IPS DF 6.9 (cell line): Measurements from ENCODE around the gene CDKN2C.

ENCODE experiments used
- DNase-seq: peaks from one replicate; pipeline ENCODE4 v3.0.0-alpha.2; 2013; ENCODE audit warnings: low read depth, low spot score
- H3K27ac ChIP-seq: one replicate; pipeline ENCODE4 v1.5.1; 2013; ENCODE audit warnings: low read length, control low read depth
- H3K27me3 ChIP-seq: 2 replicates; pipeline ENCODE4 v1.6.1; 2013; ENCODE audit warnings: mild to moderate bottlenecking, low read length; ENCODE audit not compliant: control insufficient read depth, insufficient read depth
- H3K36me3 ChIP-seq: 2 replicates; pipeline ENCODE4 v1.6.1; 2013; ENCODE audit warnings: low read length; ENCODE audit not compliant: control insufficient read depth, insufficient read depth
- H3K4me1 ChIP-seq: 2 replicates; pipeline ENCODE4 v1.6.1; 2013; ENCODE audit warnings: low read length; ENCODE audit not compliant: control insufficient read depth, insufficient read depth
- H3K4me3 ChIP-seq: 2 replicates; pipeline ENCODE4 v1.5.1; 2013; ENCODE audit warnings: mild to moderate bottlenecking, low read length
- H3K9me3 ChIP-seq: 2 replicates; pipeline ENCODE4 v1.6.1; 2013; ENCODE audit warnings: low read length, inconsistent platforms; ENCODE audit not compliant: control insufficient read depth, insufficient read depth
- WGBS: extraction: QIAGEN DNeasy Blood & Tissue Kit; methylation state at CpG from one replicate; pipeline ENCODE4 v1.1.7; 2013; ENCODE audit warnings: mixed read lengths, missing lambda C conversion rate; ENCODE audit not compliant: insufficient read length, insufficient coverage; 5-methylcytosine and 5-hydroxymethylcytosine counted together

Gene CDKN2C

DNA sequence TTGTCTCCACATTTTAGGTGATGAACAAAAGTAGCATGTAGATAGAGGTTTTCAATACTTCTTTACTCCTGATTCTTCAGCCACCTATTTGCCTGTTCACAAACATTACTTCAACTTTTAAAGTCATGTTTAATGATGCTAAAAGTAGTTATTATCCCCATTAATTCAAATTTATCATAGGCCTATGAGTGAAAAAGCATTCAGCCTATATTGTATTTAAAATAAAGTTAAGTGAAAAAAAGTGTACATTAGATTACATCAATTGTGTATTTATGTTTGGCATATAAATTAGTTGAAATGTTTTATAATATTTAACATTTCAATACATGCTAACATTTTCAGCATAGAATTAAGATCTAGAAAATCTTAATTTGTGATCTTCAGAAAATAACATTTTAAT, 10.5 kb downstream of the CDKN2C start:
- Histone ChIP-seq H3K36me3 (no peaks in the 10 kb centered on the region), H3K27me3 (peaks cover 25% of the 10 kb centered on the region), H3K27ac (no peak overlapping the region), H3K4me3 (no peak overlapping the region), H3K9me3 (no peaks in the 10 kb centered on the region), H3K4me1 (0 out of 2 replicates have a peak, but pooled peaks cover 2% of the 10 kb centered on the region)
- DNase-seq: no peak

GRCh38 chr1:50981741-50982140, 11.7 kb downstream of the CDKN2C start:
- H3K4me3 ChIP-seq: no peak overlapping the region
- no peak for DNase-seq
- H3K9me3 ChIP-seq: no peaks in the 10 kb centered on the region
- 0 out of 2 replicates have a peak, but pooled peaks cover 2% of the 10 kb centered on the region for H3K4me1 ChIP-seq
- H3K36me3 ChIP-seq: no peaks in the 10 kb centered on the region
- no peak overlapping the region for H3K27ac ChIP-seq
- H3K27me3 ChIP-seq: peaks cover 17% of the 10 kb centered on the region
- WGBS: no CpG with 5 or more reads among the region's 1 CpG

GRCh38 chr1:50982611-50983010, 12.6 kb downstream of the CDKN2C start:
- no CpG with 5 or more reads among the region's 3 CpGs for WGBS
- Histone ChIP-seq H3K4me3 (no peak overlapping the region), H3K4me1 (0 out of 2 replicates have a peak, but pooled peaks cover 2% of the 10 kb centered on the region), H3K36me3 (no peaks in the 10 kb centered on the region), H3K27me3 (peaks cover 10% of the 10 kb centered on the region), H3K9me3 (no peaks in the 10 kb centered on the region), H3K27ac (no peak overlapping the region)
- no peak for DNase-seq

- H3K27ac ChIP-seq: no peak overlapping the region
- 0 out of 2 replicates have a peak, but pooled peaks cover 2% of the 10 kb centered on the region for H3K4me1 ChIP-seq
- H3K9me3 ChIP-seq: no peaks in the 10 kb centered on the region
- no peak for DNase-seq
- peaks cover 8% of the 10 kb centered on the region for H3K27me3 ChIP-seq
- no peaks in the 10 kb centered on the region for H3K36me3 ChIP-seq
- no peak overlapping the region for H3K4me3 ChIP-seq
- WGBS: no CpG with 5 or more reads among the region's 2 CpGs
Measured at GRCh38 chr1:50983219-50983802, 13.3 kb downstream of the CDKN2C start.

DNA sequence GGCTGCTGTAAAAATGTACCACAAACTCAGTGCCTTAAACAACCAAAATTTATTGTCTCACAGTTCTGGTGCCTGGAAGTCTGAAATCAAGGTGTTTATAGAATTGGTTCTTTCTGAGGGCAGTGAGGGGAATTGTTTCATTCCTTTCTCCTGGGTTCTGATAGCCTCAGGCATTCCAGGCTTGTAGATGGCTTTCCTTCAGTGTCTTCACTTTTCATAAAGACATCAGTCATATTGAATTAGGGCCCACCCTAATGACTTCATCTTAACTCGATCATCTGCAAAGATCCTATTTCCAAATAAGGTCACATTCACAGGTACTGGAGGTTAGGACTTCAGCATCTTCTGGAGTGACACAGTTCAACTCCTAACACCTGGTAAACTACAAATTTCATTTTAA, 15.0 kb downstream of the CDKN2C start:
- DNase-seq: no peak
- Histone ChIP-seq H3K4me3 (no peak overlapping the region), H3K27ac (no peak overlapping the region), H3K9me3 (no peaks in the 10 kb centered on the region), H3K36me3 (no peaks in the 10 kb centered on the region), H3K4me1 (no peaks in the 10 kb centered on the region), H3K27me3 (no peaks in the 10 kb centered on the region)
- WGBS: no CpG with 5 or more reads among the region's 1 CpG

DNA sequence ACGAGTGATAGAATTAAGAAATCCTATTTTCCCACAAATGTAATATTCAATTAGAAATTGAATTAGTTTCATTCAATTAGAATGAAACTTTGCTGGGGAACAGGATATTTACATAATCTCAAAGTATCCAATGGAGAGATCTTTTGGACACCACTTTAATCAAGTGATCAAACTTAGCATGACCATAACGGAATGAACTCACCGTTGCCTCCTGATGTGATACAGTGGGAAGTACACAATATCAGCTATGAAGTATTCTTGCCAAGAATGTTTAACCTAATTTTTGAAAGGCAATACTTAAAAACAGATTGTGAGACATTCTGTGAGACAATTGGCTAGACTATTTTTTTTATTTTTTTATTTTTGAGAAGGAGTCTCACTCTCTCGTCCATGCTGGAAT, 16.6 kb downstream of the CDKN2C start:
- DNase-seq: no peak
- H3K4me3 ChIP-seq: no peak overlapping the region
- no peaks in the 10 kb centered on the region for H3K27me3 ChIP-seq
- no peaks in the 10 kb centered on the region for H3K36me3 ChIP-seq
- H3K4me1 ChIP-seq: no peaks in the 10 kb centered on the region
- H3K27ac ChIP-seq: no peak overlapping the region
- no CpG with 5 or more reads among the region's 4 CpGs for WGBS
- H3K9me3 ChIP-seq: no peaks in the 10 kb centered on the region

DNA sequence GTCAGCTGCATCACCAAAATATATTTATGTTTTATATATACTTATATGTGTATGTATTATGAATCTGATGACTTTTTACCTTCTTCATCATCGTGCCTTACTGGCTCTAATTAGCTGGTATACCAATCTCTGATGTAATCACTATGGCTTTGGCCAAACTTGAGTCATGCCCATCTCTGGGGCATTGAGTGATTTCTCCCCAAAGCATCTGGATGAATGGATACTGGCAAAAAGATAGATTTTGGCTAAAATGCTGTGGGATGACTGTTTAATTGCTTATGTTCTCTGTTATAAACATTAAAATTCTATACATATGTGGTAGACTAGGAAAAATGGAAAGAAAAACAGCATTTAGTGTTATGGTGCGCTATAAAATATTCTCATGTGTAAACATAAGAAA, 19.6 kb downstream of the CDKN2C start:
- no peak overlapping the region for H3K27ac ChIP-seq
- H3K4me1 ChIP-seq: no peaks in the 10 kb centered on the region
- no peak overlapping the region for H3K4me3 ChIP-seq
- no peaks in the 10 kb centered on the region for H3K36me3 ChIP-seq
- no CpG with 5 or more reads among the region's 2 CpGs for WGBS
- no peak for DNase-seq
- no peaks in the 10 kb centered on the region for H3K27me3 ChIP-seq
- no peaks in the 10 kb centered on the region for H3K9me3 ChIP-seq

DNA sequence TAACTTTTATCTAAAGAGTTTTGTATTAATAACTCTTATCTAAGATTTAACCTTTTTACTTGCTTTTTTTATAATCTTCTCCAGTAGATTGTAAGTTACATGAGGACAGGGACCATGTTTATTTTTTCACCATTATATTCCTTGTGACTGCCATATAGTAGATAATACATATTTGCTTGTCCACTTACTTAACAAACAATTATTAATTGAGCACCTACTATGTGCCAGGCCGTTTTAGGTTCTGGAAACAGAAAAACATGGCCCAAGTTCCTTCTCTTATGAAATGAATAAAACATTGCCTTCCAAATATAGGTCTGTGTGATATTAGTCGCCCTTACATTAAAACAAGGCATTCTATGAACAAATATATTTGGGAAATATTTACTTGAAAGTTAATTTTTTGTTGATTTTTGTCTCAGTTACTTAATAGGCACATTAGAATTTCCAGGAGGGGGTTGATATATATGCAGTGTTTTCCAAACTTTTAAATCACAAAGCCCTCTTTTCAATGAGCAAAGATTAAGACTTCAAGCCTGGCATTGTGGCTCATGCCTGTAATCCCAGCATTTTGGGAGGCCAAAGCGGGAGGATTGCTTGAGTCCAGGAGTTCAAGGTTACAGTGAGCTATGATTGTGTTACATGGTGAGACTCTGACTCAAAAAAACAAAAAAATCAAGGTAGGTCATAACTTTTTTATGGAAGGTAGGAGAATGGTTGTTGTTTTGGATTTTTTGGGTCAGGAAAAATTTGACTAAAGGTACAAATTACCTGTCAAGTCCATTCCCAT, 22.7 kb downstream of the CDKN2C start:
- Histone ChIP-seq H3K27me3 (no peaks in the 10 kb centered on the region), H3K27ac (no peak overlapping the region), H3K4me3 (no peak overlapping the region), H3K4me1 (no peaks in the 10 kb centered on the region), H3K36me3 (no peaks in the 10 kb centered on the region), H3K9me3 (no peaks in the 10 kb centered on the region)
- WGBS: no CpG with 5 or more reads among the region's 3 CpGs
- no peak for DNase-seq

GRCh38 chr1:50993645-50994044, 23.6 kb downstream of the CDKN2C start:
- Histone ChIP-seq H3K9me3 (no peaks in the 10 kb centered on the region), H3K27ac (no peak overlapping the region), H3K27me3 (no peaks in the 10 kb centered on the region), H3K4me3 (no peak overlapping the region), H3K4me1 (no peaks in the 10 kb centered on the region), H3K36me3 (no peaks in the 10 kb centered on the region)
- no peak for DNase-seq
- WGBS: no CpG with 5 or more reads among the region's 3 CpGs

GRCh38 chr1:50994997-50995396, 25.0 kb downstream of the CDKN2C start:
- WGBS: no CpG with 5 or more reads among the region's 4 CpGs
- Histone ChIP-seq H3K36me3 (no peaks in the 10 kb centered on the region), H3K4me3 (no peak overlapping the region), H3K27ac (no peak overlapping the region), H3K9me3 (no peaks in the 10 kb centered on the region), H3K27me3 (no peaks in the 10 kb centered on the region), H3K4me1 (no peaks in the 10 kb centered on the region)
- DNase-seq: no peak

- DNase-seq: no peak
- Histone ChIP-seq H3K4me1 (no peaks in the 10 kb centered on the region), H3K27ac (no peak overlapping the region), H3K9me3 (no peaks in the 10 kb centered on the region), H3K27me3 (no peaks in the 10 kb centered on the region), H3K4me3 (no peak overlapping the region), H3K36me3 (no peaks in the 10 kb centered on the region)
- WGBS: no CpG with 5 or more reads among the region's 1 CpG
Measured at GRCh38 chr1:50995651-50996050, 25.6 kb downstream of the CDKN2C start.
